NCI-H460 (cell line): Measurements from ENCODE around the gene EXOC3. TPM values are rescaled to one million over a fixed set of nuclear protein-coding genes. Genes with fewer than 3 reads are reported as not detected.

ENCODE experiments used
- total RNA-seq: library from RNA; depleted of rRNA; stranded (reverse); fragments of >200 nt; shearing (Covaris generic); gene quantifications from 2 replicates; pipeline ENCODE4 v1.2.3, GENCODE V29; 2014; rRNA removed

Gene EXOC3
- total RNA-seq, 1 experiment from 2014 or later: 31.0 TPM

Other genes with a start within 250 kb of the EXOC3 start
- gene CCDC127, start 225.0 kb upstream of the EXOC3 start, total RNA-seq: 4.3 and 4.4 TPM in 2 replicates
- 89.9 and 95.3 TPM in 2 replicates for gene SDHA, start 224.9 kb upstream of the EXOC3 start, total RNA-seq
- 168 and 179 TPM in 2 replicates for gene PDCD6, start 171.5 kb upstream of the EXOC3 start, total RNA-seq
- 3.2 and 3.7 TPM in 2 replicates for gene AHRR, start 121.5 kb upstream of the EXOC3 start, total RNA-seq
- 9.1 and 10.5 TPM in 2 replicates for gene SLC9A3, start 81.3 kb downstream of the EXOC3 start, total RNA-seq
- gene CEP72, start 169.2 kb downstream of the EXOC3 start, total RNA-seq: 22.9 and 29.0 TPM in 2 replicates